ENCODE measurements around the gene ZNF92.

DNA sequence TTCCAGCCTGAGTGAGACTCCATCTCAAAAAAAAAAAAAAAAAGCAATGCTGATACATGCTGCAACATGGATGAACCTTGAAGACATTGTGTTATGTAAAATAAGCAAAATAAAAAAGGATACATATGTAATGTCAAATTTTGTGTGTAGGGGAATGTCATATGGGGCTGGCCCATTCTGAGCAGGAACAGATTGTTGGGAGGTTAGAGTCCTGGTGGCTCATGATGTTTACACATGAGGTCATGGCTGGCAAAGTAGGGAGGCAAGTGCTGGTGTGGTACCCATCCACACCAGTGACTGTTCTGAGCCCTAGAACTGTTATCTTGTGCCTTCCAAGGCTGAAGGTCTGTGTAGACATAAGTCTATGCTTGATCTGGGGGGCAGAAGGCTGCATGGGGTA lies 37.6 kb downstream of the ZNF92 start:
- TF ChIP-seq, protein P1, sequence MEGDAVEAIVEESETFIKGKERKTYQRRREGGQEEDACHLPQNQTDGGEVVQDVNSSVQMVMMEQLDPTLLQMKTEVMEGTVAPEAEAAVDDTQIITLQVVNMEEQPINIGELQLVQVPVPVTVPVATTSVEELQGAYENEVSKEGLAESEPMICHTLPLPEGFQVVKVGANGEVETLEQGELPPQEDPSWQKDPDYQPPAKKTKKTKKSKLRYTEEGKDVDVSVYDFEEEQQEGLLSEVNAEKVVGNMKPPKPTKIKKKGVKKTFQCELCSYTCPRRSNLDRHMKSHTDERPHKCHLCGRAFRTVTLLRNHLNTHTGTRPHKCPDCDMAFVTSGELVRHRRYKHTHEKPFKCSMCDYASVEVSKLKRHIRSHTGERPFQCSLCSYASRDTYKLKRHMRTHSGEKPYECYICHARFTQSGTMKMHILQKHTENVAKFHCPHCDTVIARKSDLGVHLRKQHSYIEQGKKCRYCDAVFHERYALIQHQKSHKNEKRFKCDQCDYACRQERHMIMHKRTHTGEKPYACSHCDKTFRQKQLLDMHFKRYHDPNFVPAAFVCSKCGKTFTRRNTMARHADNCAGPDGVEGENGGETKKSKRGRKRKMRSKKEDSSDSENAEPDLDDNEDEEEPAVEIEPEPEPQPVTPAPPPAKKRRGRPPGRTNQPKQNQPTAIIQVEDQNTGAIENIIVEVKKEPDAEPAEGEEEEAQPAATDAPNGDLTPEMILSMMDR (IDR thresholded peaks at IDR 0.05; ENCODE audit: insufficient read depth, low read depth, low read length) = no peak
- TF ChIP-seq EZH2 (IDR thresholded peaks at IDR 0.05; ENCODE audit: insufficient read depth, low read length) = no peak
